Stimulated activated naive B cell treated with anti-CD40 and anti-IgM and Interleukin-4, amounts not matched to agents 10 μg/mL and 1 μg/mL and 100 μg/mL, for 72 hours (primary cell): Measurements from ENCODE around the gene DEFB125.
"Not testable (repeated sequence)": the region's sequence is repeated elsewhere in the genome, so short reads cannot be mapped to it uniquely, and the experiment has no call there.

Source experiments
- ATAC-seq, 2 donors: fragments of 150-1000 bp; cut with Tn5 transposase; replicated peaks; 2 replicates each; pipeline ENCODE4 v1.10.0; 2021; ENCODE audit warnings: moderate library complexity in 1 of 2
- DNase-seq: peaks from one replicate; pipeline ENCODE4 v3.0.0; 2021
- H3K27ac Mint-ChIP-seq: one replicate; pipeline ENCODE4 v1.8.0; 2022; ENCODE audit warnings: mild to moderate bottlenecking, mixed read lengths
- H3K27me3 Mint-ChIP-seq, 2 donors: one replicate each; pipeline ENCODE4 v1.8.0; 2022; ENCODE audit warnings: mixed read lengths in 2 of 2
- H3K36me3 Mint-ChIP-seq, 2 donors: one replicate each; pipeline ENCODE4 v1.8.0; 2022; ENCODE audit warnings: mixed read lengths in 2 of 2, mild to moderate bottlenecking in 1 of 2
- H3K4me1 Mint-ChIP-seq, 2 donors: one replicate each; pipeline ENCODE4 v1.8.0; 2022; ENCODE audit warnings: mixed read lengths in 2 of 2, mild to moderate bottlenecking in 1 of 2
- H3K4me3 Mint-ChIP-seq, 2 donors: one replicate each; pipeline ENCODE4 v1.8.0; 2022; ENCODE audit warnings: mild to moderate bottlenecking in 2 of 2, mixed read lengths in 2 of 2, moderate library complexity in 1 of 2
- H3K9me3 Mint-ChIP-seq, 2 donors: one replicate each; pipeline ENCODE4 v1.8.0; 2022; ENCODE audit warnings: mixed read lengths in 2 of 2, mild to moderate bottlenecking in 1 of 2

DEFB125 gene, protein sequence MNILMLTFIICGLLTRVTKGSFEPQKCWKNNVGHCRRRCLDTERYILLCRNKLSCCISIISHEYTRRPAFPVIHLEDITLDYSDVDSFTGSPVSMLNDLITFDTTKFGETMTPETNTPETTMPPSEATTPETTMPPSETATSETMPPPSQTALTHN

DNA sequence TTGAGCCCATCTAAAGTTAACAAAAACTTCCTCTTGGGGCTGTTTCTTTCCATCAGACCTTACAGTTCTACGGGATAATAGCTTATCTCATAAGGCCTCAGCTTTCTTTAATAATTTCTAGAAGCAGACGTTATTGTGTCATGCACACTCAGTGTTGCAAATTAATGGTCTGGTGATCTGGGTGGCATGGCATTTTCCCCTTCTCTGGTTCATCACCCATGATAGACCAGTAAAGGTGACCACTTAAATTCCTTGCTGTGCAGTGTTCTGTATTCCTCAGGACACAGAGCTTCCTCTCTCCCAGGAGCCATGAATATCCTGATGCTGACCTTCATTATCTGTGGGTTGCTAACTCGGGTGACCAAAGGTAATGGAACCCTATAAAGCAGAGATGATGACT is at the start of gene DEFB125:
TSS of gene DEFB125 (plus strand) at position 272 of the 400 bp plus-strand sequence. CDS start at position 310, 38 bp downstream.
- DNase-seq (no peak), ATAC-seq (no peak)
- peaks cover 6 to 13% of the 10 kb centered on the region in 2 donors for H3K9me3 Mint-ChIP-seq
- H3K4me3 Mint-ChIP-seq, result no peak within 1 kb of the TSS
- no peaks in the 10 kb centered on the region for H3K4me1 Mint-ChIP-seq
- no peak within 1 kb of the TSS for H3K27ac Mint-ChIP-seq
- peaks cover 33 to 41% of the 10 kb centered on the region in 2 donors for H3K27me3 Mint-ChIP-seq
- no peaks in the 10 kb centered on the region for H3K36me3 Mint-ChIP-seq

DNA sequence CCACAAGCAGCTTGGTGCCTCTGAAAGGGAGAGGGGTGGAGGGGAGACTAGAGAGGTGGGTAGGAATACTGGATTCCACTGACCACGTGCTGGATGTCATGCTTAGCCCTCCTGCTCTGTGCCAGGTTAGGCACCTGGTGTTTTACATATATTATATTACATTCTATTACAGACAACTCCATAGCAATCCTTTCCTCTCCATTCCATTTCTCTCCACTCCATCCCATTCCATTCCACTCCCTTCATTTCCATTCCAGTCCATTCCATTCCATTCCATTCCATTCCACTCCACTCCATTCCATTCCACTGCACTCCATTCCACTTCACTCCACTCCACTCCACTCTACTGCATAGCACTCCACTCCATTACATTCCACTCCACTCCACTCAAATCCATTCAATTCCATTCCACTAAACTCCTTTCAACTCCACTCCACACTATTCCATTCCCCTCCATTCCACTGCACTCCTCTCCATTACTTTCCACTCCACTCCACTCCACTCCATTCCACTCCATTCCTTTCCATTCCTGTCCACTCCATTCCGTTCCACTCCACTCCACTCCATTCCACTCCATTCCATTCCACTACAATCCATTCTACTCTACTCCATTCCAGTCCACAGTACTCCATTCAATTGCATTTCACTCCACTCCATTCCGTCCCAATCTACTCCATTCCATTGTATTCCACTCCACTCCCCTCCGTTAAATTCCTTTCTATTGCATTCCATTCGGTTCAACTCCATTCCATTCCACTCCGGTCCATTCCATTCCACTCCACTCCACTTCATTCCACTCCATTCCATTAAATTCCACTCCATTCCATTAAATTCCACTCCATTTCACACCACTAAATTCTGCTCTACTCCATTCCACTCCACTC is 27.2 kb upstream of the DEFB125 start:
- Mint-ChIP-seq H3K27ac (no peak overlapping the region), H3K4me3 (no peak overlapping the region), H3K27me3 (no peaks in the 10 kb centered on the region), H3K36me3 (no peaks in the 10 kb centered on the region), H3K4me1 (no peaks in the 10 kb centered on the region), H3K9me3 (no peaks in the 10 kb centered on the region)
- DNase-seq, result no peak
- no peak for ATAC-seq

DNA sequence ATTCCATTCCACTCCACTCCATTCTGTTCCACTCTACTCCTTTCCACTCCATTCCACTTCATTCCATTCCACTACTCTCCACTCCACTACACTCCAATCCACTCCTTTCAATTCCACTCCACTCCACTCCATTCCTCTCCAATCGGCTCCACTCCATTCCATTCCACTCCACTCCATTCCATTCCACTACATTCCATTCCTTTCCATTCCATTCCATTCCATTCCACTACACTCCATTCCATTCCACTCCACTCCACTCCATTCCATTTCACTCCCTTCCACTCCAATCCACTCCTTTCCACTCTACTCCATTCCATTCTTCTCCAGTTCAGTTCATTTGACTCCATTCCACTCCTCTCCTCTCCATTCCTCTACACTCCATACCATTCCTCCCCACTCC is 26.2 kb upstream of the DEFB125 start:
- Mint-ChIP-seq H3K27me3 (no peaks in the 10 kb centered on the region), H3K4me1 (no peaks in the 10 kb centered on the region), H3K9me3 (no peaks in the 10 kb centered on the region), H3K36me3 (no peaks in the 10 kb centered on the region), H3K27ac (no peak overlapping the region), H3K4me3 (no peak overlapping the region)
- ATAC-seq, result no peak
- no peak for DNase-seq

DNA sequence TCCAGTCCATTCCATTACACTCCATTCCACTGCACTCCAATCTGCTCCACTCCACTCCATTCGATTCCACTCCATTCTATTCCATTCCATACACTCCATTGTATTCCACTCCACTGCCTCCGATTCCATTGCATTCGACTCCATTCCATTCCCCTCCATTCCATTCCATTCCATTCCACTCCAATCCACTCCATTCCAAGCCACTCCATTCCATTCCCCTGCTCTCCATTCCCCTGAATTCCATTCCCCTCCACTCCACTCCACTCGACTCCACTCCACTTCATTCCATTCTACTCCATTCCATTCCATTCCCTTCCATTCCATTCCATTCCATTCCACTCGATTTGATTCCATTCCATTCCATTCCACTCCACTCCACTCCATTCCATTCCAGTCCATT is 25.7 kb upstream of the DEFB125 start:
- no peak for ATAC-seq
- no peak for DNase-seq
- H3K36me3 Mint-ChIP-seq, result no peaks in the 10 kb centered on the region
- no peaks in the 10 kb centered on the region for H3K9me3 Mint-ChIP-seq
- no peak overlapping the region for H3K4me3 Mint-ChIP-seq
- H3K27me3 Mint-ChIP-seq, result no peaks in the 10 kb centered on the region
- no peaks in the 10 kb centered on the region for H3K4me1 Mint-ChIP-seq
- H3K27ac Mint-ChIP-seq, result no peak overlapping the region

DNA sequence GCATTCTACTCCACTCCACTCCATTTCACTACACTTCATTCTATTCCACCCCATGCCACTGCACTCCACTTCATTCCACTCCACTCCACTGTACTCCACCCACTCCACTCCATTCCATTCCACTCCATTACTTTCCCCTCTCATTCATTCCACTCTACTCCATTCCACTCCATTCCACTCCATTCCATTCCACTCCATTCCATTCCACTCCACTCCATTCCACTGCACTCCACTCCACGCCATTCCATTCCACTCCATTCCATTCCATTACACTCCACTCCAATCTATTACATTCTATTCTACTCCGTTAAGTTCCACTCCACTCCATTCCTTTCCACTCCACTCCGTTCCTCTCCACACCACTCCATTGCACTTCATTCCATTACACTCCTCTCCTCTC is 25.0 kb upstream of the DEFB125 start:
- no peak overlapping the region for H3K27ac Mint-ChIP-seq
- H3K9me3 Mint-ChIP-seq, result no peaks in the 10 kb centered on the region
- ATAC-seq, result no peak
- H3K36me3 Mint-ChIP-seq, result no peaks in the 10 kb centered on the region
- DNase-seq, result no peak
- no peaks in the 10 kb centered on the region for H3K27me3 Mint-ChIP-seq
- no peaks in the 10 kb centered on the region for H3K4me1 Mint-ChIP-seq
- H3K4me3 Mint-ChIP-seq, result no peak overlapping the region

DNA sequence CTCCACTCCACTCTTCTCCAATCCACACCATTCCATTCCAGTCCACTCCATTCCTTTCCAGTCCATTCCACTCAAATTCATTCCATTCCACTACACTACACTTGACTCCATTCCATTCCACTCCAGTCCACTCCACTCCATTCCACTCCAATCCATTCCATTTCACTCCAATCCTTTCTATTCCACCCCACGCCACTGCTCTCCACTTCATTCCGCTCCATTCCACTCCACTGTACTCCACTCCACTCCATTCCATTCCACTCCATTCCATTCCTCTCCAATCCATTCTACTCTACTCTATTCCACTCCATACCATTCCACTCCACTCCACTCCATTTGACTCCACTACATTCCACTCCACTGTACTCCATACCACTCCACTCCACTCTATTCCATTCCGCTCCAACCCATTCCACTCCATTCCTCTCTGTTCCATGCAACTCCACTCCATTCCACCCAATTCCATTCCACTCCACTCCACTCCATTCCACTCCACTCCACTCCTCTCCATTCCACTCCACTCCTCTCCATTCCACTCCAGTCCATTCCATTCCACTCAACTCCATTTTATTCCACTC is 23.4 kb upstream of the DEFB125 start:
- no peaks in the 10 kb centered on the region for H3K4me1 Mint-ChIP-seq
- DNase-seq (no peak), ATAC-seq (no peak)
- no peaks in the 10 kb centered on the region for H3K36me3 Mint-ChIP-seq
- H3K9me3 Mint-ChIP-seq, result no peaks in the 10 kb centered on the region
- H3K27ac Mint-ChIP-seq, result no peak overlapping the region
- no peak overlapping the region for H3K4me3 Mint-ChIP-seq
- peaks cover 0 to 2% of the 10 kb centered on the region in 2 donors for H3K27me3 Mint-ChIP-seq

DNA sequence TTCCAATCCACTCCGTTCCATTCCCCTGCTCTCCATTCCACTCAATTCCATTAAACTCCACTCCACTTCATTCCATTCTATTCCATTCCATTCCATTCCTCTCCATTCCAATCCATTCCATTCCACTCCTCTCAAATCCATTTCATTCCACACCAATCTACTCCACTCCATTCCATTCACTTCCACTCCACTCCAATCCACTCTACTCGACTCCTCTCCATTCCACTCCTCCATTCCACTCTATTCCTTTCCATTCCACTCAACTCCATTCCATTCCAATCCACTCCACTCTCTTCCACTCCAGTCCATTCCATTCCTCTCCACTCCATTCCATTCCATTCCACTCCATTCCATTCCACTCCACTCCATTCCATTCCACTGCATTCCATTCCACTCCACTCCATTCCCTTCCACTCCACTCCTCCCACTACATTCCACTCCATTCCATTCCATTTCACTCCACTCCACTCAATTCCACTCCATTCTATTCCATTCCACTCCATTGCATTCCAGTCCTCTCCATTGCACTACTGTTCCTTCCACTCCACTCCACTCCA is 22.6 kb upstream of the DEFB125 start:
- H3K36me3 Mint-ChIP-seq, result no peaks in the 10 kb centered on the region
- no peaks in the 10 kb centered on the region for H3K4me1 Mint-ChIP-seq
- no peak for DNase-seq
- ATAC-seq, result no peak
- no peaks in the 10 kb centered on the region for H3K9me3 Mint-ChIP-seq
- no peak overlapping the region for H3K4me3 Mint-ChIP-seq
- H3K27me3 Mint-ChIP-seq, result peaks cover 2 to 3% of the 10 kb centered on the region in 2 donors
- no peak overlapping the region for H3K27ac Mint-ChIP-seq

DNA sequence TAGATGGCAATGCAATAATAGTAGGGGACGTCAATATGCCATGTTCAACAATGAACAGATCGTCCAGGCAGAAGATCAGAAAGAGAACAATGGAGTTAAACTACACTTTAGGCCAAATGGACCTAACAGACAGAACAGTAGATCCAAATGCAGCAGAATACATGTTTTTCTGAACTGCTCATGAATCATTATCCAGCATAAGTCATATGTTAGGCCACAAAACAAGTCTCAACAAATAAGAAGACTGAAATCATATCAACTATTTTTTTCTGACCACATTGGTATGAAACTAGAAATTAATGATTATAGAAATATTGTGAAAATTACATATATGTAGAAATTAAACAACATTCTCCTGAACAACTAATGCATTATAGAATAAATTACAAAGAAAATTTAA is 10.2 kb upstream of the DEFB125 start:
- H3K36me3 Mint-ChIP-seq, result peaks cover 4% of the 10 kb centered on the region in 2 donors
- DNase-seq, result no peak
- ATAC-seq, result no peak
- H3K4me1 Mint-ChIP-seq, result peaks cover 0 to 1% of the 10 kb centered on the region in 2 donors
- no peak overlapping the region for H3K27ac Mint-ChIP-seq
- H3K9me3 Mint-ChIP-seq, result peaks cover 16 to 21% of the 10 kb centered on the region in 2 donors
- H3K27me3 Mint-ChIP-seq, result peaks cover 32 to 52% of the 10 kb centered on the region in 2 donors
- no peak overlapping the region for H3K4me3 Mint-ChIP-seq

DNA sequence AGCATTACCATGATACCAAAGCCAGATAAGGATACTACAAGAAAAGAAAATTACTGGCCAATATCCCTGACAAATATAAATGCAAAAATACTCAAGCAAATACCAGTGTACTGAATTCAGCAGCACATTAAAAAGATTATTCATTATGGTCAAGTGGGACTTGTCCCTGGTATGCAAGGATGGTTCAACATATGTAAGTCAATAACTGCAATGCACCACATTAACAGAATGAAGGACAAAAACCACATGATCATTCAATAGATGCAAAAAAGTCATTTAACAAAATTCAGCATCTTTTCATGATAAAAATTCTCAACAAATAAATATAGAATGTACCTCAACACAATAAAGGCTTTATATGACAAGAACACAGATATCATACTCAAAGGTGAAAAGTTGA is 9.1 kb upstream of the DEFB125 start:
- Mint-ChIP-seq H3K36me3 (peaks cover 4% of the 10 kb centered on the region in 2 donors), H3K9me3 (peaks cover 16 to 21% of the 10 kb centered on the region in 2 donors), H3K4me3 (no peak overlapping the region), H3K27ac (no peak overlapping the region), H3K27me3 (peaks cover 28 to 52% of the 10 kb centered on the region in 2 donors), H3K4me1 (peaks cover 0 to 1% of the 10 kb centered on the region in 2 donors)
- DNase-seq (no peak), ATAC-seq (no peak)

DNA sequence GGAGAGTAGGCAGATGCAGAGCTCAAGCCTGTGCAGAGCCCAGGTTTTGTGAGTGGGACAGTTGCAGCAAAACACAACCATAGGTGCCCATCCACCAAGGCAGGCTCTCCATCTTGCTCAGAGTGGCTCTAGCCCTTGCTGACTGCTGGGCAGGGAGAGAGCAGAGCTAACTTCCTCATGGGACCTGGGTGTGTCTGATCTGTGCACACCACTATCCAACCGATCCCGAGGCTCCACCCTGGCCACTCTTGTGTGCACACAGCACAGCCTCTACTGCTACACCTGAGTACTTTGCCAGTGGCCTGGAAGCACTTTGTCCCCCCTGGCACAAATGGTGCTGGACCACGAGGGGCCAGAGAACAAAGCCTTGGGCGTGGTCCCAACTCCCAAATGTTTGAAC is 7.9 kb upstream of the DEFB125 start:
- DNase-seq (no peak), ATAC-seq (no peak)
- no peak overlapping the region for H3K4me3 Mint-ChIP-seq
- peaks cover 24 to 51% of the 10 kb centered on the region in 2 donors for H3K27me3 Mint-ChIP-seq
- peaks cover 15 to 21% of the 10 kb centered on the region in 2 donors for H3K9me3 Mint-ChIP-seq
- H3K36me3 Mint-ChIP-seq, result peaks cover 4% of the 10 kb centered on the region in 2 donors
- no peak overlapping the region for H3K27ac Mint-ChIP-seq
- H3K4me1 Mint-ChIP-seq, result peaks cover 0 to 1% of the 10 kb centered on the region in 2 donors

DNA sequence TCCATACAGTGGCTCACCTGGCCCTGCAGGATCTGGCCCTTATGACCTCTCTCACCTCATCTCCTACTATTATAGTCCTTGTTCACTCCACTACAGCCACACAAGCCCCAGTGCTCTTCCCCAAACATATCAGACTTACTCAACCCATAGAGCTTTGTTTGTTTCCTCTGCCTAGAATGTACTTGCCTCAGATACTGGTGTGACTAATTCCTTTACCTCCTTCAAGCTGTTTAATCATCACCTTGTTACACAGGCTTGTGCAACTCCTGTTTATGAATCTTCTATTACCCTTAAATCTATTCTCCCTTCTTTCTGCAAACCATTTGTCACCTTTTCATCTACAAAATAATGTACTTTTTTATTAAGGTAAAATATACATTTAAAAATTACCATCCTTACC is 3.2 kb downstream of the DEFB125 start:
- Mint-ChIP-seq H3K27me3 (peaks cover 51 to 53% of the 10 kb centered on the region in 2 donors), H3K4me3 (no peak overlapping the region), H3K36me3 (no peaks in the 10 kb centered on the region), H3K4me1 (no peaks in the 10 kb centered on the region), H3K9me3 (peaks cover 6 to 18% of the 10 kb centered on the region in 2 donors), H3K27ac (no peak overlapping the region)
- DNase-seq, result no peak
- no peak for ATAC-seq

DNA sequence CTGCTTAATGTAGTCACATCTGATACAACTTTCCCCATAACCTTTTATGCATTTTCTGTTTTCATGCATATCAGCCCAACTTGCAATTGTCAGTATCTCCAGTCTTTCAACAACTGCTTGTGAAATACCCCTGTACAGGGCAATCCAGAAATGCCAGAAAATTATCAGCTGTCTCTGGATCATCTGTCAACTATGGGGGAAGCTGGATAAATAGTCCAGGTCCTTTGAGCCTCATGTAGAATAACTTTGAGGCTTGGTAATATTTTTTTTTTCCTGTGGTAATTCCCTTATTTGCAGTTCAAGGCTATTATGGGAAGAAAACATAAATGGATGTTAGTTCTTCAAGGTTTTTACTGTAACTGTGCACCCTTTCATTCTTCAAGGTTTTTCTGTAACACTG is 6.2 kb downstream of the DEFB125 start:
- DNase-seq, result no peak
- H3K27me3 Mint-ChIP-seq, result peaks cover 47 to 55% of the 10 kb centered on the region in 2 donors
- no peaks in the 10 kb centered on the region for H3K36me3 Mint-ChIP-seq
- H3K4me1 Mint-ChIP-seq, result no peaks in the 10 kb centered on the region
- H3K9me3 Mint-ChIP-seq, result peaks cover 8 to 19% of the 10 kb centered on the region in 2 donors
- no peak overlapping the region for H3K4me3 Mint-ChIP-seq
- ATAC-seq, result no peak
- no peak overlapping the region for H3K27ac Mint-ChIP-seq

DNA sequence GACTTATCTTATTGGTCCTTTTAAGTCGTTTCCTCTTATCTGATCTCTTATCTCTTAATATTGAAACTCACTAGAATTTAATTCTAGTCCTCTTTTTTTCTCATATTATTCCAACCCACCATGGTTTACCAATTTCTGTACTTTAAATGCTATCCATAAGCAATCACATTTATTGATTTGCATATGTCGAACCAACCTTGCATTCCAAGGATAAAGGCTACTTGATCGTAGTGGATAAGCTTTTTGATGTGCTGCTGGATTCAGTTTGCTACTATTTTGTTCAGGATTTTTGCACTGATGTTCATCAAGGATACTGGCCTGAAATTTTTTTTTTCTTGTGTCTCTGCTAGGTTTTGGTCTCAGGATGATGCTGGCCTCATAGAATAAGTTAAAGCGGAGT is 7.7 kb downstream of the DEFB125 start:
- Mint-ChIP-seq H3K4me3 (no peak overlapping the region), H3K9me3 (peaks cover 8 to 19% of the 10 kb centered on the region in 2 donors), H3K27me3 (peaks cover 52 to 61% of the 10 kb centered on the region in 2 donors), H3K36me3 (no peaks in the 10 kb centered on the region), H3K27ac (no peak overlapping the region), H3K4me1 (no peaks in the 10 kb centered on the region)
- no peak for DNase-seq
- ATAC-seq, result no peak

DNA sequence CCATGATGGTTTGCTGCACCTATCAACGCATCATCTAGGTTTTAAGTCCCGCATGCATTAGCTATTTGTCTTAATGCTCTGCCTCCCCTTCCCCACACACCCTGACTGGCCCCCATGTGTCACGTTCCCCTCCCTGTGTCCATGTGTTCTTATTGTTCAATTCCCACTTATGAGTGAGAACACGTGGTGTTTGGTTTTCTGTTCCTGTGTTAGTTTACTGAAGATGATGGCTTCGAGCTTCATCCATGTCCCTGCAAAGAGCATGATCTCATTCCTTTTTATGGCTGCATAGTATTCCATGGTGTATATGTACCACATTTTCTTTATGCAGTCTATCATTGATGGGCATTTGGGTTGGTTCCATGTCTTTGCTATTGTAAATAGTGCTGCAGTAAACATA is 10.2 kb downstream of the DEFB125 start:
- not testable (repeated sequence) for ATAC-seq, H3K4me1 Mint-ChIP-seq, H3K4me3 Mint-ChIP-seq, H3K27ac Mint-ChIP-seq, H3K36me3 Mint-ChIP-seq, DNase-seq
- Mint-ChIP-seq H3K9me3 (peaks cover 8 to 19% of the 10 kb centered on the region in 2 donors), H3K27me3 (peaks cover 43 to 57% of the 10 kb centered on the region in 2 donors)
